H1 (cell line): Measurements from ENCODE around the gene CHDH. TPM values are rescaled to one million over a fixed set of nuclear protein-coding genes. Genes with fewer than 3 reads are reported as not detected.

Experiments used
- CTCF ChIA-PET: fragments of 300-600 bp; sonication (Branson Sonifier 250); formaldehyde crosslinking; loops from one replicate; lab custom pipeline; 2021; ENCODE audit not compliant: partially characterized antibody; lab: Charles Lee
- POLR2A ChIA-PET: fragments of 300-600 bp; sonication (Branson Sonifier 250); formaldehyde crosslinking; loops from one replicate; lab custom pipeline; 2021; ENCODE audit warnings: inconsistent platforms; ENCODE audit not compliant: partially characterized antibody; lab: Charles Lee
- DNase-seq, 2 experiments: peaks; one replicate each; pipeline versions ENCODE4 v3.0.0 to v3.0.0-alpha.2; 2010 to 2022; ENCODE audit warnings: low spot score in 2 of 2, low read depth in 1 of 2, mixed read lengths in 1 of 2
- FAIRE-seq: peaks from 2 replicates; lab custom pipeline; 2011; peaks lifted over from hg19 to GRCh38; lab: Jason Lieb, UNC
- H2AFZ ChIP-seq: 2 replicates; pipeline ENCODE4 v1.8.1; 2012; ENCODE audit warnings: low read length, inconsistent platforms
- H2AK5ac ChIP-seq: 2 replicates; pipeline ENCODE4 v1.6.1; 2013; ENCODE audit warnings: low read depth, low read length
- H2BK120ac ChIP-seq: replicated peaks from 2 replicates; pipeline ENCODE3; 2013; ENCODE audit warnings: low read depth, low read length, inconsistent platforms
- H2BK12ac ChIP-seq: 2 replicates; pipeline ENCODE4 v1.6.1; 2013; ENCODE audit warnings: low read depth, low read length
- H2BK15ac ChIP-seq: 2 replicates; pipeline ENCODE4 v1.6.1; 2013; ENCODE audit warnings: low read length
- H2BK20ac ChIP-seq: 2 replicates; pipeline ENCODE4 v1.6.1; 2013; ENCODE audit warnings: low read length
- H2BK5ac ChIP-seq: 2 replicates; pipeline ENCODE4 v1.6.1; 2013; ENCODE audit warnings: low read depth, low read length
- H3K14ac ChIP-seq: 2 replicates; pipeline ENCODE4 v1.6.1; 2013; ENCODE audit warnings: inconsistent platforms; ENCODE audit not compliant: insufficient read length
- H3K18ac ChIP-seq: 2 replicates; pipeline ENCODE4 v1.6.1; 2013; ENCODE audit warnings: low read length; ENCODE audit errors: extremely low read depth
- H3K23ac ChIP-seq: 2 replicates; pipeline ENCODE4 v1.6.1; 2013; ENCODE audit warnings: inconsistent platforms; ENCODE audit not compliant: insufficient read length
- H3K23me2 ChIP-seq: 2 replicates; pipeline ENCODE4 v1.6.1; 2013; ENCODE audit warnings: low read depth, low read length
- H3K27ac ChIP-seq: 2 replicates; pipeline ENCODE4 v1.6.1; 2011; ENCODE audit warnings: low read depth, low read length, inconsistent platforms
- H3K27me3 ChIP-seq, 4 experiments: replicated peaks in 1 of 4; 1 replicate in 1 of 4; 2 replicates in 3 of 4; pipeline versions ENCODE4 v1.6.1 to v1.8.1; 2011 to 2013; ENCODE audit warnings: low read length in 3 of 4, mild to moderate bottlenecking in 3 of 4, inconsistent platforms in 2 of 4, mixed read lengths in 2 of 4, moderate library complexity in 1 of 4; ENCODE audit not compliant: control insufficient read depth in 3 of 4, insufficient read depth in 3 of 4; ENCODE audit errors: extremely low read depth in 1 of 4
- H3K36me3 ChIP-seq, 4 experiments: 2 replicates each; pipeline versions ENCODE4 v1.6.1 to v1.8.1; 2011 to 2013; ENCODE audit warnings: mild to moderate bottlenecking in 4 of 4, low read length in 3 of 4, moderate library complexity in 2 of 4, control low read depth in 1 of 4, inconsistent platforms in 1 of 4; ENCODE audit not compliant: insufficient read depth in 4 of 4, control insufficient read depth in 2 of 4
- H3K4ac ChIP-seq: replicated peaks from 2 replicates; pipeline ENCODE3; 2013; ENCODE audit warnings: low read length, low read depth, mixed read lengths, inconsistent platforms; ENCODE audit not compliant: insufficient read length
- H3K4me1 ChIP-seq, 4 experiments: replicated peaks in 1 of 4; 1 replicate in 1 of 4; 2 replicates in 3 of 4; pipeline versions ENCODE4 v1.6.1 to v1.8.1; 2011 to 2013; ENCODE audit warnings: low read length in 3 of 4, inconsistent platforms in 2 of 4, mixed read lengths in 1 of 4; ENCODE audit not compliant: insufficient read depth in 4 of 4, control insufficient read depth in 3 of 4
- H3K4me2 ChIP-seq, 2 experiments: 2 replicates each; pipeline versions ENCODE4 v1.6.1 to v1.8.1; 2011 to 2013; ENCODE audit warnings: low read depth in 2 of 2, low read length in 2 of 2, control low read depth in 1 of 2, inconsistent platforms in 1 of 2, mild to moderate bottlenecking in 1 of 2; ENCODE audit not compliant: insufficient read depth in 1 of 2
- H3K4me3 ChIP-seq, 4 experiments: fragments of 200-600, 300-600 bp in 1 of 4; sonication (generic), shearing (Covaris generic), sonication (Bioruptor Twin) in 1 of 4; 2 replicates each; pipeline versions ENCODE4 v1.5.1 to v1.8.1; 2011 to 2016; ENCODE audit warnings: low read length in 4 of 4, low read depth in 3 of 4, control low read depth in 2 of 4, inconsistent platforms in 2 of 4, mild to moderate bottlenecking in 2 of 4, mixed read lengths in 1 of 4, moderate library complexity in 1 of 4; ENCODE audit not compliant: insufficient read depth in 2 of 4; ENCODE audit errors: extremely low read depth in 1 of 4
- H3K56ac ChIP-seq: replicated peaks from 2 replicates; pipeline ENCODE3; 2013; ENCODE audit warnings: low read depth, mild to moderate bottlenecking, mixed read lengths, low read length, inconsistent platforms; ENCODE audit not compliant: insufficient read length
- H3K79me1 ChIP-seq: 2 replicates; pipeline ENCODE4 v1.6.1; 2013; ENCODE audit warnings: low read depth, low read length, control low read depth
- H3K79me2 ChIP-seq, 2 experiments: 2 replicates each; pipeline versions ENCODE4 v1.6.1 to v1.8.1; 2012 to 2013; ENCODE audit warnings: low read length in 2 of 2, mild to moderate bottlenecking in 2 of 2, inconsistent platforms in 1 of 2; ENCODE audit not compliant: insufficient read depth in 2 of 2, control insufficient read depth in 1 of 2
- H3K9ac ChIP-seq, 4 experiments: replicated peaks in 1 of 4; 1 replicate in 1 of 4; 2 replicates in 3 of 4; pipeline versions ENCODE4 v1.6.1 to v1.8.1; 2011 to 2013; ENCODE audit warnings: low read depth in 3 of 4, low read length in 3 of 4, control low read depth in 2 of 4, mild to moderate bottlenecking in 2 of 4, moderate library complexity in 2 of 4, inconsistent platforms in 1 of 4; ENCODE audit errors: extremely low read depth in 1 of 4
- H3K9me3 ChIP-seq, 2 experiments: 2 replicates each; pipeline versions ENCODE4 v1.6.1 to v1.8.1; 2012 to 2013; ENCODE audit warnings: mild to moderate bottlenecking in 2 of 2, moderate library complexity in 2 of 2, control low read depth in 1 of 2, inconsistent platforms in 1 of 2, low read depth in 1 of 2, low read length in 1 of 2, mixed read lengths in 1 of 2; ENCODE audit not compliant: insufficient read depth in 2 of 2
- H4K20me1 ChIP-seq, 2 experiments: replicated peaks in 1 of 2; 2 replicates each; pipeline versions ENCODE3 to v1.8.1; 2011 to 2013; ENCODE audit warnings: inconsistent platforms in 2 of 2, low read length in 2 of 2, mild to moderate bottlenecking in 1 of 2; ENCODE audit not compliant: insufficient read depth in 2 of 2, control insufficient read depth in 1 of 2
- H4K5ac ChIP-seq: 2 replicates; pipeline ENCODE4 v1.6.1; 2013; ENCODE audit warnings: low read length, low read depth, mixed read lengths, inconsistent platforms; ENCODE audit not compliant: insufficient read length
- H4K8ac ChIP-seq: 2 replicates; pipeline ENCODE4 v1.8.0; 2013; ENCODE audit warnings: mild to moderate bottlenecking, moderate library complexity, low read length, inconsistent platforms; ENCODE audit not compliant: insufficient read depth; ENCODE audit errors: extremely low read depth
- H4K91ac ChIP-seq: replicated peaks from 2 replicates; pipeline ENCODE3; 2013; ENCODE audit warnings: low read length, mixed read lengths, inconsistent platforms; ENCODE audit not compliant: insufficient read length
- ZNF274 ChIP-seq: IDR thresholded peaks from 2 replicates; pipeline ENCODE4 v1.7.0; 2012; ENCODE audit warnings: low read length, borderline replicate concordance; ENCODE audit errors: extremely low read depth
- WGBS, 2 experiments: shearing (Covaris generic) in 1 of 2; methylation state at CpG; one replicate each; pipeline versions ENCODE4 v1.1.6 to v1.1.7; 2013 to 2015; ENCODE audit warnings: low lambda C conversion rate in 2 of 2, mixed read lengths in 2 of 2, inconsistent platforms in 1 of 2, low coverage in 1 of 2, missing lambda C conversion rate in 1 of 2; ENCODE audit not compliant: insufficient replicate concordance in 2 of 2, insufficient coverage in 1 of 2, insufficient read length in 1 of 2; ENCODE audit errors: extremely low coverage in 1 of 2, missing lambda C conversion rate in 1 of 2; 5-methylcytosine and 5-hydroxymethylcytosine counted together
- polyA plus RNA-seq, 7 experiments: library from polyadenylated mRNA; depleted of rRNA in 3 of 7; stranded (reverse) in 5 of 7; unstranded in 2 of 7; fragments of >200 nt in 5 of 7; fragments of 200-250 nt in 2 of 7; gene quantifications; 1 replicate in 5 of 7; 2 replicates in 1 of 7; 4 replicates in 1 of 7; pipeline versions ENCODE4 v1.2.1 to v1.2.3, GENCODE V29; 2011 to 2013; ENCODE audit warnings: missing spikeins in 2 of 7, mixed read lengths in 2 of 7
- total RNA-seq: library from RNA; stranded (reverse); fragmentation: NEBNext Ultra II Directional; extraction: Animal tissue kit (Norgen Biotek cat#: 25700); gene quantifications from 2 replicates; pipeline ENCODE4 v1.2.1, GENCODE V29; 2021

The CHDH gene
- total and polyA plus RNA-seq, 2 of the 8 experiments (the other 6 are each of a cell fraction or from before 2014, with no cell fraction given), result 4.9 to 10.3 TPM

DNA sequence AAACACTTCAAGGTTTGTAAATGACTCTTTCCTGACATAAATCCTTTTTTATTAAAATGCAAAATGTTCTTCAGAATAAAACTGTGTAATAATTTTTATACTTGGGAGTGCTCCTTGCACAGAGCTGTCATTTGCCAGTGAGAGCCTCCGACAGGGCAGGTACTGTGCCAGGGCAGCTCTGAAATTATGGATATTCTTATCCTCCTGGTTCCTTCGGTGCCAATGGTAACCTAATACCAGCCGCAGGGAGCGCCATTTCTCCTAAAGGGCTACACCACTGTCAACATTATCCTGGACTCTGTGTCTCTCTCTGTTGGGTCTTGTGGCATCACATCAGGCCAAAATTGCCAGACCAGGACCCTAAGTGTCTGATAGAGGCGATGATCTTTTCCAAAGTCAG, 33.0 kb downstream of the CHDH start:
- Histone ChIP-seq H3K9ac (no peak overlapping the region), H3K23ac (no peak overlapping the region), H3K4me3 (no peak overlapping the region), H3K27ac (no peak overlapping the region), H2BK5ac (no peak overlapping the region), H2AK5ac (no peak overlapping the region), H3K79me2 (no peaks in the 10 kb centered on the region), H3K18ac (no peak overlapping the region), H4K20me1 (peaks cover 0 to 6% of the 10 kb centered on the region in 2 experiments), H3K4me1 (no peaks in the 10 kb centered on the region; a peak in 1 of 7 replicates), H3K56ac (no peak overlapping the region), H4K91ac (no peak overlapping the region), H4K5ac (no peak overlapping the region), H2BK20ac (no peak overlapping the region), H2AFZ (no peak overlapping the region), H3K4me2 (no peak overlapping the region), H2BK12ac (no peak overlapping the region), H4K8ac (no peak overlapping the region), H3K27me3 (no peaks in the 10 kb centered on the region), H3K36me3 (peaks cover 0 to 4% (median 0%) of the 10 kb centered on the region in 4 experiments; a peak in 3 of 8 replicates), H3K4ac (no peak overlapping the region), H3K23me2 (no peaks in the 10 kb centered on the region), H2BK120ac (no peak overlapping the region), H3K9me3 (no peaks in the 10 kb centered on the region), H3K79me1 (no peaks in the 10 kb centered on the region), H2BK15ac (no peak overlapping the region), H3K14ac (no peak overlapping the region)
- FAIRE-seq (no peak), DNase-seq (no peak)
- ChIA-PET POLR2A (no interaction called here), CTCF (interaction anchor here (0.6 to 1.1 kb wide), 7 partner anchors 10 to 613 kb away, joined by 3 to 5 read pairs (median 3); no protein-coding TSS in a partner anchor)
- 82% methylated on average over 5 of the region's 5 CpGs; no CpG with 5 or more reads in 1 of the 2 experiments for WGBS, 2 experiments
- no peak for TF ChIP-seq ZNF274
